ENCODE measurements around the gene LMAN2L.
"Not testable (repeated sequence)": the region's sequence is repeated elsewhere in the genome, so short reads cannot be mapped to it uniquely, and the experiment has no call there.

The LMAN2L gene

GRCh38 chr2:96687266-96687665, 52.6 kb downstream of the LMAN2L start:
- FAIRE-seq = no peak

DNA sequence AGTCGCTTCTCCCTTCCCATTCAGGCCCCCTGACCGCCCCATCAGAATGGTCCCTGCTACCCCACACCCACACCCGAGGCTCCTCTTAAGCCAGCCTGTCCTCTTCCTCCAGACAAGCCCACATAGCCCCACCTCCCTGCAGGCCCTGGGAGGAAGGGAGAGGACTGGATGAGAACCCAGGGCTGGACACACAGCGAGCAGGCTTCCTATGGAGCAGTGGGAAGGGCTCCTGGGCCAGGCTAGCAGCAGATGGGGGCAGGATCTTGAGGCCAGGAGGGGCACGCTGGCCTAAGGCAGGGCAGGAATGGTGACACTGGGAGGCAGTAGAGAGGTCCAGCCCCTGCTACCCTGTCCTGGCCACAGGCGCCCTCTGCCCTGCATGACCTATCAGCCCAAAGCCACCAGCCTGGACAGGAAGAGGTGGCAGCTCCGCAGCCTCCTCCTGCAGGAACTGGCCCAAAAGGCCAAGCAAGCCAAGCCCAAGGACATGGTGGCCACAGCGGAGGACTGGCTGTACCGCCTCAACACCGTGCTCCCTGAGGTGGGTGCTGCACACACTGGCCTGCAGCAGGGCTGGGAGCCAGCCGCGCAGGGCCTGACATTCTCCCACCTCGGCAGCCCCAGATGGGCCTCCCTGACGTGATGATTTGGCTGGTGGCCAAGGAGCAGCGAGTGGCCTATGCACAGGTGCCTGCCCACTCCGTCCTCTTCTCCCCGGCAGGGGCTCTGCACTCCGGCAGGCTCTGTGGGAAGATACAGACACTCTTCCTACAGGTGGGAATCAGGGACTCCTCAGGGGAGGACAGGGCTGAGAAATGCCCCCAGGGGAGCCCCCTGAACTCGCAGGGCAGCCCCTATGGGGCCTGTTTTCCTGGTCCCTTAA, 54.0 kb downstream of the LMAN2L start:
- no peak for FAIRE-seq

- FAIRE-seq = no peak
Observed at GRCh38 chr2:96684883-96685576, 54.8 kb downstream of the LMAN2L start.

GRCh38 chr2:96683972-96684820, 55.7 kb downstream of the LMAN2L start:
- FAIRE-seq = no peak

GRCh38 chr2:96683307-96683706, 56.6 kb downstream of the LMAN2L start:
- no peak for FAIRE-seq

DNA sequence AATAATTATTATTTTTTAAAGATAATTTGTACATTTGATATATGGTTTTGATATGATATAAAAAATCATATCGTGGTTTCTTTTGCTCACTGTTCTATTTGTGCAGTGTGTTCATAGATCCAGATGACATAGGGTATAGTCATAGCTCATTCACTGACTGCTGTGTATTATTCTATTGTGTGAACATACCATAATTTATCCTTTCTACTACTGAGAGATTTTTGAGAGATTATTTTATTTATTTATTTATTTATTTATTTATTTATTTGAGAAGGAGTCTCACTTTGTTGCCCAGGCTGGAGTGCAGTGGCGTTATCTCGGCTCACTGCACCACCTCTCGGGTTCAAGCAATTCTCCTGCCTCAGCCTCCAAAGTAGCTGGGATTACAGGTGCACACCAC, 58.3 kb downstream of the LMAN2L start:
- no peak for FAIRE-seq

- FAIRE-seq = no peak
Observed at GRCh38 chr2:96680561-96681141, 59.2 kb downstream of the LMAN2L start.

GRCh38 chr2:96679848-96680247, 60.0 kb downstream of the LMAN2L start:
- FAIRE-seq = no peak

- no peak for FAIRE-seq
Observed at GRCh38 chr2:96669539-96670215, 70.2 kb downstream of the LMAN2L start.

- no peak for FAIRE-seq
Observed at GRCh38 chr2:96668771-96669170, 71.1 kb downstream of the LMAN2L start.

DNA sequence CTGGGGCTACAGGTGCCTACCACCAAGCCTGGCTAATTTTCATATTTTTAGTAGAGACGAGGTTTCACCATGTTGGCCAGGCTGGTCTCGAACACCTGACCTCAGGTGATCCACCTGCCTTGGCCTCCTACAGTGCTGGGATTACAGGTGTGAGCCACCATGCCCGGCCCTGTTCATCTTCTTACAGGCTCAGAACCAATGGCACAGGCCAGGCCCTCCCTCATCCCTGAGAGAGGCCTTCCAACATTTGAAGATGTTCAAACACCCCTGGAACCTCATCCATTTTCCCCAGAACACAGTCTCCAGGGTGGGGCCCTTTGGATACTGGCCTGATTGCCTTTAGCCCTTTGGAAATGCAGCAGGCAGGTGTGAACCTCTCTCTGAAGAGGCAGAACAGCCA, 74.1 kb downstream of the LMAN2L start:
- not testable (repeated sequence) for FAIRE-seq

DNA sequence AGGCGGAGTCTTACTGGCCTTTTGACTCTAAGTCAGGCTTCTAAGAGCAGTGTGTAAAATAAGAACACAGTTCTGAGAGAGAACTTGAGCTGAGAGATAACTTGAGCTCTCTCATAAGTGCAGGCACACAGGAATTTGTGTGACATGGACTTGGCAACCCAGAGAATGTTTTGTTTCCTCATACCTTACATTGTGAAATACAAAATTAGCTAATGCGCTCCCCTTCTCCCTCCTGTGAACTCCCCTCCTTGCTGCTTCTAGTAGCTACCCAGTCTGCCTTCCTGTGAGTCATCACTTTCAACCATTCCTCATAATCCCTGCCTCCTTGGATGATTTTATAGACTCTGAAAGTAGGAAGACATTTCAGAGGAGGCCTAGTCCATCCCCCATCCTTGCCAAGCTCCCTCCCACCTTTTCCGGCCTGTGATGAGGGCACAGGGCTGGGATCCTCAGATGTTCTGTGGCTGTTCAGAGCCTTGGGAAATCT, 74.7 kb downstream of the LMAN2L start:
- no peak for FAIRE-seq

DNA sequence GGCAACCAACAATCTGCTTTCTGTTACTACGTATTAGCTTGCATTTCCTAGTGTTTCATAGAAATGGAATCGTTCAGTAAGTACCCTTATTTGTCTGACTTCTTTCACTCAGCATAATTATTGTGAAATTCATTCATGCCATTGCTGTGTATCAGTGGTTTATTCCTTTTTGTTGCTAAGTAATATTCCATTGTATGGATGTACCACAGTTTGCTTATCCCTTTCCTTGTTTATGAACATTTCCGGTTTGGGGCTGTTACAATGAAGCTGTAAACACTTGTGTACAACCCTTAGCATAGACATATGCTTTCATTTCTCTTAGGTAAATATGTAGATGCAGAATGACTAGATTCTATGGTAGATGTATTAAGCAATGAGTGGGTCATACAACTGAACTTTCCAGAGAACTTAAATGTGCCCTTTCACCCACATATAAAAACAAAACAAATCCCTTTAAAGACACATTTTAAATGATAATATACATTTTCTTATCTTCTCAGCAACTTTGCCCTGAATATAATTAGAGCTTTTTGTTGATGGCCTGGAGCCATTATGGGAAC, 75.4 kb downstream of the LMAN2L start:
- no peak for FAIRE-seq

- no peak for FAIRE-seq
Observed at GRCh38 chr2:96663829-96664228, 76.0 kb downstream of the LMAN2L start.

- no peak for FAIRE-seq
Observed at GRCh38 chr2:96663177-96663576, 76.7 kb downstream of the LMAN2L start.

DNA sequence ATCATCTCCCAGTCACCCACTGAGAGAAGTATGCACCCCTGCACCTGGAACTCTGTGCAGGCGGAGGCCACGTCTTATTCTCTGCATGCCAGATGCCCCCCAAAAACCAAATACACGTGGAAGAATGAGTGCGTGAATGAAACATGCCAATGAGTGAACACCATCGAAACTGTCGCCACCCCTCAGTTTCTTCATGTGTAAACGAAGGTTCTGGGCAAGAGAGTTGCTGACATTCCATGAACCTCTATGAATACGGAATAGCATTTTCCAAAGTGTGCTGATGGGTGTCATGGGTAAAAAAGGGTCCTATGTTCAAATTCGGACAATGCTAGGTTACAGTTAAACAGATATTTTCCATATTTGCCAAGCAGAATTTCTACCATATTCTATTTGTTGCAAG, 77.5 kb downstream of the LMAN2L start:
- no peak for FAIRE-seq

- no peak for FAIRE-seq
Observed at GRCh38 chr2:96661324-96661723, 78.5 kb downstream of the LMAN2L start.

DNA sequence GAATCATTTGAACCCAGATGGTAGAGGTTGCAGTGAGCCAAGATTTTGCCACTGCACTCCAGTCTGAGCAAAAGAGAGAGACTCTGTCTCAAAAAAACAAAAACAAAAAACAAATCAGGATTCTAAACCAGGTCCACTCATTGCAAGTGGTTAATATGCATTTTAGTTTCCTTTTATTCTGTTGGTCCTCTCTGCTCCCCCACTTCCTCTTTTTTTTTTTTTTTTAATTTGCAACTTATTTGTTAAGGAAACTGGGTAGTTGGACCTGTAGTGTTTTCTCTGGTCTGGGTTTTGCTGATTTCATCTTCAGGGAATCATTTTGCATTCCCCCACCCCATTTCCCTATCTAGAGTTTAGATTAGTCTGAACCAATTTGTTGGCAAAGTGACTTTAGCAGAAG, 83.3 kb downstream of the LMAN2L start:
- no peak for FAIRE-seq

Data from endometrium (tissue), 2 donors.